GM21825 (cell line): ENCODE data around the gene ASB18.

ENCODE experiments used
- ATAC-seq: cut with Tn5 transposase; IDR thresholded peaks from one replicate; pipeline ENCODE4 v1.9.1; 2021; ENCODE audit warnings: mild to moderate bottlenecking, moderate library complexity; ENCODE audit not compliant: unreplicated experiment

ASB18 gene

DNA sequence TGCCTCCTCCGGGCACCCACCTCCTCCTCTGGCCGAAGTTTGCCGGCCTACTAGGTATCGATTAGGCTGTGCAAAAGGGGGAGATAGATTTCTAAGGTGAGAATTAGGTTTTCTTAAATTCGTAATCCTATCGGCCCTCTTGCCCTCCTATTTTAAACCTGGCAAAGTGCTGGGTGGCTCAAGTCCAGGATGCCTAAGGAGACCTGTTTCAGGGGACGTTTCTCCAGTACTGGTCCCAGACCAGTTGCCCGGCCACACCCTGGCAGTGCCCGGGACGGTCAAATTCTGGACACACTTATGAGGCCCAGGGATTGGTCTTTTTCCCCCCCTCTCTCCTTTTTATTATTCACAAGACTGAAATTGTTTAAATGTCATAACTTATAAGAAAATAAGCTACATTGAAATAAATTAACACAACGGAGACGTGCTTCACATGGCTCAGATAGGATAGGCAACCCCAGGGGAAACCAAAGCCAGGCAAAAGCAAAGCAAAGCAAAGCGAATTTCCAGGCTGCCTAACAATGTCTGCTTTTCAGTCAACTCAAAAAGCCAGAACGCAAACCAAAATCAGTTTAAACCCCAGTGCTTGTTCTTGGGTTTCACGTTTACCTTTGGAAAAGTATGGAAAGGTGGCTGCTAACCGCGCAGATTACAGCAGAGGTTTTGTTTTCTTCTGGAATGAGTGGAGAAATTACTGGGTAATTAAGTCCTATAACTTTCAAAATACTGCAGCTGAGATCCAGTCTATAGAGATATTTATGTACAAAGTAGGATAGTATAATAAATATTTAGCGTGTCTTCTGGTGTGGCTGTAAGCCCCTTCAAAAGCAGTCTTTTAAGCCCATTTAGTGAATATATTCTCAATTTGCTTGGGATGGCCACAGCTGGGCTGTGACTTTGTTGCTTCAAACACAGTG lies 99.0 kb downstream of the ASB18 start:
- ATAC-seq: no peak

DNA sequence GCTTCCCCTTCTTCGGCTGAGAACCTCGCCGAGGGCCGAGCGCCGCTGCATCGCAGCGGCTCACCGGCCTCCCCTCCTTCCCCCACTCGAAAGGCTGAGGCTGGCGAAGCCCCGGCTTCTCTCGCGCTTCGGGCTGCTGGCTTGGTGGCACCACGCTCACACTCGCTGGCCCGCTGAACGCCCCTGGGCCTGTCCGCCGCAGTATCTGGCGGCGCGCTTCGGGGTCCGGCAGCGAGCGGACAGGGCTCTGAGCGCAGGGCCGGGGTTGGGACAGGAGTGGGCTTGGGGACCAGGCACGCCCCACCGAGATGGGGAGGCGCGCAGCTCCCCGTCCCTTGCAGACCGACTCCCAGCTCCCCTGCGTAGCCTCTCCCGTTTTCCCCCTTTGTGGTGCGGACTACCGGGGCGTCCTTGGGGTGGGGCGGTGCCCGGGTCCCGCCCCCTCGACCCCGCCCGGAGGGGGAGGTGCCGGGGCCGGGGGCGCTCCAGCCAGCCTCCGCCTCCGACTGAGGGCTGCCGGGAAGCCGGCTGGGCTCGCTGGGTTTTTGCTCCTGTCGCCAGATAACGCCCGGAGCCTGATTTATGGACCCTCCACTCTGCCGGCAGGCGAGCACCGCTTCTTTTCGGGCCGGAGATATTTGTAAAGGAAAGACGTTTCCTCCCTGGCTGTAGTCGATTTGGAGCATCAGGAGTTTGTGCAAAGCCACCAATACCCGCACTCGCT lies 99.8 kb downstream of the ASB18 start:
- no peak for ATAC-seq

DNA sequence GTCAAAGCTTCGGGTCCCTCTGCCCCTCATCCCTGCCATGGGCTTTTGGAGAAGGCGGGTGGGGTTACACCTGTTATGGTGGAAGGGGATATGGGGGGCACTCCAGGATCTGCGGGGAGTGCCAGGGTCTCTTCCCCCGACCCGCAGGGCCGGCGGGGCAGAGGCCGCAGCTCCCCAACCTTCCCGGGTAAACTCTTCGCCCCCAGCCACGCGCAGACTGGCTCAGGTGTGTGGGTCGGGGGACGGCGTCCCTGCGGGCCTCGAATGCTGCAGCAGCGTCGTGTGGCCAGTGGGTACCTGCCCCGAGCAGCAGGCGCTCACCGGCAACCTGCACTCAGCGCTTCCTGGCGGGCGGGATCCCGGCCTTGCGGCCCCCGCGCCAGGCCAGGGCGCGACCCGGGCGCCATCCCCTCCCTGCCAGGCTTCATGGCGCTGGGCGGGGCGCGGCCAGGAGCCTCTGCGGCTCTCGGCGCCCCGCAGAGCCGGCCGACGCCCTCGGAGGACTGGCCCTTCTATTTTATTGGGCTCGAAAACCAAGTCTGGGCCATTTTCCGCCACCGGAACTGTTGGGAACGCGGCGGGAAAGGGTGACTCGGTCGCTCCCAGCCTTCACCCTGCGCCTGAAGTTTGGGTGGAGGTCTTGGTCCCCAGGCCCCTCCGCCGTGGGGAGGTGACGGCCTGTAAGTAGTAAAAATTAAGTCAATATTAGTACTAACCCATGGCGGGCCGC lies 100.6 kb downstream of the ASB18 start:
- ATAC-seq: no peak

DNA sequence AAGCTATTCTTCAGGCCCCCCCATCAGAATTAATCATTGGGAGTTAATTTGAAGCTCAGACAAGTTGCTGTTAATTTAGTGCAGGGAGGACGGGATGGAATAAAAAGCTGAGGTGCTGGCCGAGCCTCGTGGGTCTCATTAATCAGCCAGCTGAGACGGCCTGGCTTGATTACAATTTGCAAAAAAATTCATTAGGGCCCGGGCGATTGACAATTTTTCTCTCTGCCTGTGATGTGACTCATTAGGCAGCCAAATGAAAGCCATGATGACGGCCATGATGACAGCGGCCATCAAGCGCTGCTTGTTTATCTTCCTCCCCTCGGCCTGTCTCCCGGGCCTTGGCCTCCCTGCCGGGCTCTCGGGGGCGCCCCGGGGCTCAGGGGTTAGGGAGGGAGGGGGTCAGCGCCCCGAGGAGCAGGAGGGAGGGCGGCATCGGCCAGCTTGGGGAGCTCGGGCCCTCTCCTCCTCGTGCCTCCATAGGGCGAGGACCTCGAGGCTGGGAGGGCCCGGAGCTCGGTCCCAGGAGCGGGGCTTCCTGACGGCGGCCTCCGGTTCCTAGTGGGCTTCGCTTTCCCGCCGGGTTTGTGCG lies 101.2 kb downstream of the ASB18 start:
- ATAC-seq: no peak

DNA sequence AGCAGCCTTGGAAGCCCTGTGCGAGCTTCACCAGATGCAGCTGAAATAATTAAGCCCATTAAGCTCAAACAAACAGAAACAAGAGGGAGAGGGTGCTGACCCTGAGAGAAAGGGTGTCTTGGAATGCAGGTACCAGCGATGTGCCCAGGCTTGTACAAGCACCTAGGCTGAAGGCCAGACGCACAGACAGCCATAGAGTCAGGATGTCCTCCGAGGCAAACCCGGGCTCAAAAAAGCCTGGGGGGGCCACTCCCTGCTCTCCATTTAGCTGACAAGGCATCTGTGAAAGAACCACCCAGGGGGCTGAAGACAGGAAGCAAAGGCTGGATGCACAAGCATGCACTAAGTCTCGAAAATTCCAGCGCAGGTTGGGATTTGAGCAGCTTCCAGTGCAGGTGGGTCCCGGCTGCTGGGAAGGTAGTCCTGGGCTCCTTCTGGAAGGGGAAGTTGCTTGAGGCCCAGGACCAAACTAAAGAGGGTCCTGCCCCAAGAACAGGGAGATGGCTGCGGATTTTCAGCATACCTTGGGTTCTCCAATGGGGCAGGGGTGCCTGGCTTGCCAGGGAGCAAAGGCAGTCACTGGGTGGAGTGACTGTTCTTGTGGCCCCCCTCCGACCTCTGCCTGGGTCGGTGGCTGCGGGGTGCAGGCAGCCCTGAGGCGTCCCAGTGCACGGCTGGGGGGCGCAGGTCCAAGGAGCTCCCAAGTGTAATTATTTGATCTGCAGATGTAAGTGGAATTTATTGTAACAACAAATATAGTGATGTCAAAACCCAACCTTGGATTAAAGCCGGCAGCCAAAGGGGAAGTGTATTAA lies 102.0 kb downstream of the ASB18 start:
- no peak for ATAC-seq

DNA sequence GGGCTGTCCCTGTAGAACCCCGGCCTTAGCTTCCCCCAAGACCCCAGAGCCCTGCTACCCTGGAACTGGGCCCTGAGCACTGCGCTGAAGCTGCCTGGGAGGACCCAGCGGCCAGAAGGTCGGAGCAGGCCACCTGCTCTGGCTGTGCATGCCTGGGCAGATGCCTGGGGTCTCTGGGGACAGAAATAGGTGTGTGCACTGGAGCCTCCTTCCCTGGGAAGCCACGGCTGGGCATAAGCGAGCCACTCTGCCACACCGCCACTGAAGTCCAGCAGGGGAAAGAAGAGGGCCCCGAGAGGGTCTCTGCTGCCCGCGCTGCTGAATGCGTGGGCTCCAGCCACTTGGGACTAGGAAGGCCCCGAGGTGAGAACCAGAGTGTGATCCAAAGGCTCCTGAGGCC lies 102.7 kb downstream of the ASB18 start:
- ATAC-seq: no peak

DNA sequence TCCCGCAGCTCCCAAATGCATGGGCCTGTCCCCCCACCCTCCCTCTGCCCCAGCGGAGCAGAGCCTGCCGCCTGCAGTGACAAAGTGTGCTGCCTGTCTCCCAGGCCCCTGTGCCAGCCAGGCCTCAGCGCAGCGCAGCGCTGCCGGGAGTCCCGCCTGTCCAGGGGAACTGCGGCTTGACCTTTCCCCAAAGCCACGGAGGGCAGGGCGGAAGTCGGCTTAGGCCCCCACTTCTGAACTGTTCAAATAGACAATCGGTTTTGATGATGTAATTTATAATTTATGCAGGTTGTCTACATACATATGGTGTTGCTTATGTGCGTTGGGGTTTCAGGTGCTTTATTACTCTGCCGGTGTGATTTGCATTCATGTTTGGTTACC lies 103.1 kb downstream of the ASB18 start:
- no peak for ATAC-seq

DNA sequence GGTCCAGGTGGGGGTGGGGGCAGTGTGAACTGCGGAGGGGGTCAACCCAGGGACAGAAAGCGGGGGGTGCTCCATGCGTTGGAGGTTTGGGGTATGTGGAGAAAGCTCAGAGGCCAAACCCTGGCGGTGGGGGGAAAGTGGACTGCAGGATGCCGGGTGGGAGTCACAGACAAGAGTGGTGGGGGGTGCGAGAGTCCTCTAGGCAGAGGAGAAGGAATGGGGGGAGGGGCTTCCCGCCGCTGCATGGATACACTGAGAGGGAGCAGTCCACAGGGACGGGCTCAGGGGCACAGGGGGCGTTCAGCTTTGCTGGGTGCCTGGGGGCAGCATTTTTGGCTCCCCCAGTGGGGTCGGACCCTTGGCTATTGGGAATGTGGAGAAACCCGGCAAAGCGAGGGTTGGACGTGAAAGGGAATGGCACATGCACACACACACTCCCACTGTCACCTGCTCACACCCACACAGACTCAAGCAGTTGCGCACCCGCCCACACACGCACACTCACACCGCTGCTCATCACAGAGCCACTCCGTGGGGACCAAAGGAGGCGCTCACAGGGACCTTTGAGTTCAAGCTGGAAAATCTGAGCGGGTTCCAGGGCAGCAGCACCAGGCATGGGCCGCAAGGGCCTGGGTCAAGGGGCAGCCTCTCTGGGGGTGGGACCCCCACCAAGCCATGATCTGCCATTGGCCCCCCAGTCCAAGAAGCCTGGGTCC lies 103.7 kb downstream of the ASB18 start:
- no peak for ATAC-seq

DNA sequence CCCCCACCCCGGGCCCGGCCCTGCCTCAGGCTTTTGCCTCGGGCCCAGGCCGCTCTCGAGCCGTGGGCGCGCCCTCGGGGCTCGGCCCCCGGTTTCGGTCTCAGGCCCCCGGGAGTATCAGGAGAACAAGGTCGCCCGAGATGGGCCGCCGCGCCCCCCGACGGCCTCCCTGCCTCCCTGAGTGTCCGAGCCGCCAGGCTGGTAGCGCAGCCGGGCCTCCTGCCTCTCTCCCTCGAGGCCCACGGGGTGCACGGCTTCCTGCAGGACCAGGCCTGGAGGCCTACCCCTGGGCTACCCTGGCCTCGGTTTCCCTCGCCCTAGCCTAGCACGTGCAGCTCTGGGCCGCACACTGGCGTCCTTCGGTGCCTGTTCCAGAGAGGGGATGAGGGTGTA lies 104.4 kb downstream of the ASB18 start:
- ATAC-seq: no peak

DNA sequence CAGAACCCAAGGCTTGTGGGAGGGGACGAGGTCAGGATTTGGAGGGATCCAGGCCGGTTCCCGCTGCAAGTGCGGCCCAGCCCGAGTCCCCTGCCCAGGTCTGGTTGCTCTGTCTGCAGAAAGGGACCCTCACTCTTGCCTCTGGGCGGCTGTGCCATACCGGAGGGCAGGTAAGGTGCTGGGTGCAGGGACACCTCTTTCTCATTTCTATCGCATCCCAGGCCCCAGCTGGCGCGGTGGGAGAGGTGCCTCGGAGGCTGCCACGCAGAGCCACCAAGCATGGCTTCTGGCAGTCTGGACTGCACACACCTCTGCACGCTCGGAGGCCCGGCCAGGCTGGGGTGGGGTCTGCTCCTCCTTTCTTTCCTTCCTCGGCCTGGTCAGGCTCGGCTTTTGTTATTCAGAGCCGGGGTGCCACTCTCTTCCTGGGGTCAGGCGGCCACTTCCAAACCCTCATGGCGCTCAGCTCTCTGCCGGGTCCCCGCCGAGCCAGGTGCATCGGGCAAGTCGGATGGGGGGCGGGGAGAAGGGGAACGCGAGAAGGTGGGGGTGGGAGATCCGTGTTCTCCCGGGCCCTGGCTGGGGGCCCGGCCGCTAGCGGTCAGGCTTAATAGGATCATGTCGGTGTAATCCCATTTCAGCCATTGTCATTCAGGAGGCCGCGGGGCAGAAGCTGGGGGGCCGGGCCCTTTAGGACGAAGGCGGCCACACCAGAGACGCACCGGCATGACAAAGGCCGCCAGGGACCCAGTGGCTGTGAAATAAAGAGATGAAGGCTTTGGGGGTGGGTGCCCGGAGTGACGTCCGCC lies 105.0 kb downstream of the ASB18 start:
- no peak for ATAC-seq

DNA sequence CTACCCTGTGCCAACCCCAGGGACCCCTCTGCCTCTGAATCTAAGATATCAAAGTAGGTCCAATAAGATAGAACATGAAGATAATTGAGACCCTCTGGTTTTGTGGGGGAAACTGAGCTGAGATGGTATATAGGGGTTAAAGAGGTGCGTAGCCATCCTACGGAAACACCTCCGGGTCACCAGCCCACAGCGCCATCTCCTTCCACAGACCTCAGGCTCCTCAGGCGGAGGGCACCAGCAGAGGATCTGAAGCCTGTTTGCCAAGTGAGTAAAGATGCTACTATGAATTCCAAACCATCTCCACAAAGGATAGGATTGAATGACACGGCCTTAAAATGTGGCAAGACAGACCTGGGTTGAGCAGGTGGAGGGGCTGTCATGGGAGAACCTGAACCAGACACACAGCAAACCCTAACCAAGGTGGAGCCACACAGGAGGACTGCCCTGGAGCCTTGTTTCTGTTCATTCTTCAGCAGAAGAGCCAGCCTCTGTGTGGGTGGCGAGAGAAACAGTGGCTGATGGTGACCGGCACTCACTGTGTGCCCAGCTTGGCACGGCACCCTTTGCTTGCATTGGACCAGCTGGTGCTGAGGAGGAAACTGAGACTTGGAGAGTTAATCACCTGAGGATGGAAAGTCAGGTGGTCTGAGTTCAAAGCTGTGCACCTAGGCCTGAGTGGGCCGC lies 106.2 kb downstream of the ASB18 start:
- no peak for ATAC-seq

DNA sequence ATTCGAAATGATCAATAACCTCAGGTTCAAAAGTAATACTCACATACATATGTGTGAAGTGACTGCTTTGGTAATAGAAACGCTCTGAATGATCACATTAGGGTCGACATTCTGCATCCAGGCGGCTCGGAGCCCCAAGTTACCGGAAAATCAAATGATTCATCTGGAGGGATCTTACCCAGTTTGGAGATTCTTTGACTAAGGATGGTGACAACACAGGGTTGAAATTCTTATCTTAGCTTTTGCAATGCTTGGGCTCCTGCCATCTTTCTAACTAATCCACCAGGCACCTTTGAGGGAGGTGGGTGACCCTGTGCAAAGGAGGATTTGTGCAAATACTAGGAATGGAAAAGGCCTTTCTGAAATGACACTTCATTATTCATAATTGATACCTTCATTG lies 106.8 kb downstream of the ASB18 start:
- ATAC-seq: no peak

DNA sequence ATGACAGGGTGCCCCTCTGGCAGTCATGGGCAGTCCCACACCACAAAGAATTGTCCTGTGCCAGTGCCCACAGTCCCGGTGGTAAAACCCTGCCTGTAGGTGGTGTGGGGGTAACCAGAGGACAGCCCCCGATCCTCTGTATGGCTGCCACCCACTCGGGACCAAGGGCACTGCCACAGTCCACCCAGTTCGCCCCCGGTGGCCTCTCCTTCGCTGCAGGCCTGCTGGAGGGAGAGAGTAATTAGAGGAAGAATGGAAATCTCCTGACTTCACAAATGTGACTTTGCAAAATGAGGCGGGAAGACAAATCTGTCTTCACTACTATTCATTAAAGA lies 107.4 kb downstream of the ASB18 start:
- no peak for ATAC-seq

DNA sequence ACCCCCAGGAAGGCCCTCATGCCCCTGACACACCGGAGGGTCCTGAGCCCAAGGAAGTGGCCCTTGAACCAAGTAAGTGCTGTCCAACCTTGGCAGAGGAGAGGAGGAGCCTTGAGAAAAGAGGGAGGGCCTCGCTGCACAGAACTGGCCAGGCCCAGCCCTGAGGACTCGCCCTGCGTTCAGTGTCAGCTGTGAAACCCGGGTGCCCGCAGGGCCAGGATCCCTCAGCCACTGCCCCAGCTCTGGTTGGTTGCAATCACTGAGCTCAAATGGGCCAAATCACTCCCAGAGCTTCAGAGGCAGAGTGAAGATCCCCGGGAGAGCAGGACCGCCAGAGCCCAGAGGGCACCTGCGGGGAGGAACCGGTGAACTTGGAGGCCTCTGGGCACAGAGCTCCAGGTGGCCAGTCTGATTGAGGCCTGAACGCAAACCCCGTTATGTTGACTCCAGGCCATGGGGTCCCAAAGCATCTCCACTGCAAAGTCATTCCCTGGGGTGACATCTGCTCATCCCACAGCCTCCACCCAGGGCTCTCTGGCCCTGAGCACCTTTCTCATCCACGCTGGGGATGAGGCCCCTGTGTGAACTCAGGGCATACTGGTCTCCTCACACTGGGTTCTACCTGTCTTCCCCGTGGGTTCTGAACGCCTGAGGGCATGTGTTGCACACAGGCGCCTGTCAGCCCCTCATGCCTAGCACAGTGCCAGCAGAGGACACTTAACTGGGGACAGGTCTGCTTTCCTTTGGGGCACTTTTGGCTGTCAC lies 107.9 kb downstream of the ASB18 start:
- no peak for ATAC-seq

DNA sequence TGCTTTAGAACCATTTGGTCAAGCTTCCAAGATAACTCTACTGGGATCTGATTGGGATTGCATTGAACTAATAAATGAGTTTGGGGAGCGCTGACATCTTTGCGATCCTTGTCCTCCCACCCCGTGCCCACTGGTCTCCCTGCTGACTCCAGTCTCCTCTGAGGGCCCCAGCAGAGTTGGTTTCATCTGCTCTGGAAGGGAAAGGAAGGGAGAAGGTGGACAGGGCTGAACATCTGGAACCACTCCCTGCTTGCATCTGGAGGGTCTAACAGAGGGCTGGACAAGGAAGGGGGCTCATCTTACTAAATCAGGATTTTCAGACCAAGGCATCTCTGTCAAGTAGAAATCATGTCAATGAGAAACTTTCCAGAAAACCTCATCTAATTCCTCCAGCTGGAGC lies 108.8 kb downstream of the ASB18 start:
- ATAC-seq: no peak

DNA sequence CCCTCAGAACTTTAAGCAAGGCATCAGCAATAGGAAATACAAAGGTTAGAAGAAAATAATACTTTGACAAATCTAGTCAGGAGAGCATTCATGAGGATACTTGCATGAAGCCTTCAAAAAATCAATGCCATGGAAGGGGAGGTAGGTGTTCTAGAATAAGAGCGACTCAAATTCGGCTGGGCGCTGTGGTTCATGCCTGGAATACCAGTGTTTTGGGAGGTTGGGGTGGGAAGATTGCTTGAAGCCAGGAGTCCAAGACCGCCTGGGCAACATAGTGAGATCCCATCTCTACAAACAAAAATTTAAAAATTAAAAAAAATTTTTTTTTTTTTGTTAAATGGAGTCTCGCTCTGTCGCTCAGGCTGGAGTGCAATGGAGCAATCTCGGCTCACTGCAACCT lies 117.8 kb downstream of the ASB18 start:
- ATAC-seq: no peak

DNA sequence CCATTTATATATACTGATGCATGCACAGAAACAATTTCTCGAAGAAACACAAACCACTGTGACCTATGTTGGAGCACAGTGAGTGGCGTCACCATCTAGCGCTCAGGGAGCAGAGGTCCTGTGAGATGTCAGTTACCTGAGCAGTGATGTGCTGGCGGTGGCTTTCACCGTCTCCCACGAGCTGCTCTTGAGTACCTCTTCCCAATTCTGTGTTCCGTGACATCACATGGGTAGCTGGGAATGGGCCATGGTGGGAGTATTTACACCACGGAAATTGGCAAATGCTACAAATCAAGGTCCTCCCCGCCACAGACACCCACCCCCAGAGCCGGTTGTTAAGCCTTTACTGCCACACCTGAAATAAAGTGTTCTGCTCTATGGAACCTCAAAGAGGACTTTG lies 120.4 kb downstream of the ASB18 start:
- no peak for ATAC-seq
